HEK293 (cell line): ENCODE measurements around the gene GALNTL6.

Experiments
- MYNN ChIP-seq: fragments of 450-650 bp; formaldehyde crosslinking; IDR thresholded peaks from 2 replicates; pipeline ENCODE4 v1.5.1; 2016; ENCODE audit warnings: missing biosample characterization, missing genetic modification characterization, borderline replicate concordance
- ZBTB20 ChIP-seq: fragments of 450-650 bp; formaldehyde crosslinking; IDR thresholded peaks from 2 replicates; pipeline ENCODE4 v1.5.1; 2016; ENCODE audit warnings: missing biosample characterization, missing genetic modification characterization
- ZBTB7A ChIP-seq: fragments of 450-650 bp; formaldehyde crosslinking; IDR thresholded peaks from 2 replicates; pipeline ENCODE4 v1.5.1; 2016; ENCODE audit warnings: low read depth, missing biosample characterization, missing genetic modification characterization
- TF ChIP-seq, protein P1 (sequence below): fragments of 450-650 bp; formaldehyde crosslinking; IDR thresholded peaks from 2 replicates; pipeline ENCODE4 v1.5.1; 2016; ENCODE audit warnings: missing biosample characterization, missing genetic modification characterization
- TF ChIP-seq, protein P2 (sequence below): fragments of 450-650 bp; formaldehyde crosslinking; IDR thresholded peaks from 2 replicates; pipeline ENCODE4 v1.5.1; 2016; ENCODE audit warnings: missing biosample characterization, missing genetic modification characterization, borderline replicate concordance

DNA sequence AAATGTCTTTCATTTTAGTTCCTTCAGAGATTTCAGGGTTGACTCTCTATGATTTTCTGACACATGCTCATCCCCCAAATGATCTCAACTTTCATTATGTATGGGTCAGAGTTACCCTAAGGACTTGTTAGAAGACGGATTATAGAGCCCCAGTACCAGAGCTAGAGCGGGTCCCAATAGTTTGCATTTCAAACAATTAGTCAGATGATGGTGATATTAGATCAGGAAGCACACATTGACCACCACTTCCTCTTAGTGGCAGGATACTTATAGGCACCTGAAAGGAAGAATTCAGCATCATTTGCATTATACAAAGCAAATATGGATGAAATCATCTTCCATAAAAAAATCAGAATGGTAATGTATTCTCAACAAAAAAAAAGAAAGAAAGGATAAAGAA is 106.1 kb downstream of the GALNTL6 start:
- TF ChIP-seq, protein P1, sequence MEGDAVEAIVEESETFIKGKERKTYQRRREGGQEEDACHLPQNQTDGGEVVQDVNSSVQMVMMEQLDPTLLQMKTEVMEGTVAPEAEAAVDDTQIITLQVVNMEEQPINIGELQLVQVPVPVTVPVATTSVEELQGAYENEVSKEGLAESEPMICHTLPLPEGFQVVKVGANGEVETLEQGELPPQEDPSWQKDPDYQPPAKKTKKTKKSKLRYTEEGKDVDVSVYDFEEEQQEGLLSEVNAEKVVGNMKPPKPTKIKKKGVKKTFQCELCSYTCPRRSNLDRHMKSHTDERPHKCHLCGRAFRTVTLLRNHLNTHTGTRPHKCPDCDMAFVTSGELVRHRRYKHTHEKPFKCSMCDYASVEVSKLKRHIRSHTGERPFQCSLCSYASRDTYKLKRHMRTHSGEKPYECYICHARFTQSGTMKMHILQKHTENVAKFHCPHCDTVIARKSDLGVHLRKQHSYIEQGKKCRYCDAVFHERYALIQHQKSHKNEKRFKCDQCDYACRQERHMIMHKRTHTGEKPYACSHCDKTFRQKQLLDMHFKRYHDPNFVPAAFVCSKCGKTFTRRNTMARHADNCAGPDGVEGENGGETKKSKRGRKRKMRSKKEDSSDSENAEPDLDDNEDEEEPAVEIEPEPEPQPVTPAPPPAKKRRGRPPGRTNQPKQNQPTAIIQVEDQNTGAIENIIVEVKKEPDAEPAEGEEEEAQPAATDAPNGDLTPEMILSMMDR (tag by site-specific recombination): no peak
- no peak for TF ChIP-seq ZBTB7A
- no peak for TF ChIP-seq MYNN (tag by site-specific recombination)
- TF ChIP-seq ZBTB20 (tag by site-specific recombination): no peak
- TF ChIP-seq, protein P2, sequence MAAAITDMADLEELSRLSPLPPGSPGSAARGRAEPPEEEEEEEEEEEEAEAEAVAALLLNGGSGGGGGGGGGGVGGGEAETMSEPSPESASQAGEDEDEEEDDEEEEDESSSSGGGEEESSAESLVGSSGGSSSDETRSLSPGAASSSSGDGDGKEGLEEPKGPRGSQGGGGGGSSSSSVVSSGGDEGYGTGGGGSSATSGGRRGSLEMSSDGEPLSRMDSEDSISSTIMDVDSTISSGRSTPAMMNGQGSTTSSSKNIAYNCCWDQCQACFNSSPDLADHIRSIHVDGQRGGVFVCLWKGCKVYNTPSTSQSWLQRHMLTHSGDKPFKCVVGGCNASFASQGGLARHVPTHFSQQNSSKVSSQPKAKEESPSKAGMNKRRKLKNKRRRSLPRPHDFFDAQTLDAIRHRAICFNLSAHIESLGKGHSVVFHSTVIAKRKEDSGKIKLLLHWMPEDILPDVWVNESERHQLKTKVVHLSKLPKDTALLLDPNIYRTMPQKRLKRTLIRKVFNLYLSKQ (tag by site-specific recombination): no peak
